GM19025 (cell line): ENCODE measurements around the gene BRSK2.
"Not testable (repeated sequence)": the region's sequence is repeated elsewhere in the genome, so short reads cannot be mapped to it uniquely, and the experiment has no call there.

Source experiments
- ATAC-seq: cut with Tn5 transposase; IDR thresholded peaks from one replicate; pipeline ENCODE4 v1.9.1; 2021; ENCODE audit warnings: mild to moderate bottlenecking, low read depth, moderate library complexity; ENCODE audit not compliant: unreplicated experiment

BRSK2 gene

DNA sequence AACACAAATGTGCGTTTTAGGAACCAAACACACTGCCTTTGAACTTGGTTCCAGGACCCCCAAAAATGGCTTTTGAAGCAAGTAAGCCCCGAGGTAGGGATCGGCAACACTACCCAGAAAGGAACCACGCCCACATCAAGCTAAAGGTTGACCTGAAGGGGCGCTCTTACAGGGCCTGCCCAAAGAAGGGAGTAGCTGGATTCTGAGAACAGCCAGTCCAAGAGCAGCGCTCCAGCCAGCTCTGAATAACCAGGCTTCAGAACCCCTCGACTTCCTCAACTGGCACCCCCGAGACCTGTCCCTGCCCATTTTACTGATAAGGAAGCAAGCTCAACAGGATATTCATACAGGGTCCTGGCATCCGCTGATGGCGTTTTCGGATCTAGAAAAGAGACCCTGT, 115.7 kb downstream of the BRSK2 start:
- no peak for ATAC-seq

DNA sequence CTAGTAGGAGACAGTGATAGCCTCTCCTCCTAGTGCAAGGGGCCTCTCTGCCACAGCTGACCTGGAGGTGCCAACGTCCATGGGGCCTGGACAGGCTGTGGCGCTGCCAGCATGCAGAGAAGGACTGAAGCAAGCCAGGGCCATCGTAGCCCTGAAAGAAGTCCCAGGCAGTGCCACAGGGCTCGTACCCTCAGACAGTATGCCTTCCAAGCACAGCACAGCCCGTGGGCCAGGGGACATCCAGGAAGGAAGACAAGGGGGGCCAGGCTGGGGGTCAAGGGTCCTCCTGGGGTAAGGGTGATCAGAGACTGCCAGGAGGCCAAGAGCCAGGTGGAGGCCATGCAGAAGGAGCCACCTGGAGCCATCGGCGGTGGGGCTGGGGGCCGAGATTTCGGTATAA, 117.2 kb downstream of the BRSK2 start:
- no peak for ATAC-seq

GRCh38 chr11:1507381-1508140, 117.8 kb downstream of the BRSK2 start:
- no peak for ATAC-seq

DNA sequence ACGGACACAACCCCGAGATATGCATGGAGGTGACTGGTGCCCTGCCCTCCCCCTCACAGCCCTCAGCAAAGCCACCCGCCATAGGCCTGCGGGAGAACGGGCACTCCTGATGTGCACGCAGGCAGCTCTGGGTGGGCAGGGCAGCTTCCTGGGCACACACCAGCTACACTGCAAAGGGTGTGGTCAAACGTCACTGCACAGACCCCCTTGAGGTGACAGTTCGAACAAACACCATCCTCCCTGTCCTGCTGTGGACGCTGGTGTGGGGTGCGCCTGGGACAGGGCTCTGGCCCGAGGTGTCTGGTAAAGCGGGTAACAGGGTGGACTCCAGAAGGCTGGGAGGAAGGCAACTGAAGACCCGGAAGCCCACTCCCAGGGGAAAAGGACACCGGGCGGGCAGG, 118.8 kb downstream of the BRSK2 start:
- ATAC-seq, result no peak

GRCh38 chr11:1508986-1509385, 119.3 kb downstream of the BRSK2 start:
- no peak for ATAC-seq

DNA sequence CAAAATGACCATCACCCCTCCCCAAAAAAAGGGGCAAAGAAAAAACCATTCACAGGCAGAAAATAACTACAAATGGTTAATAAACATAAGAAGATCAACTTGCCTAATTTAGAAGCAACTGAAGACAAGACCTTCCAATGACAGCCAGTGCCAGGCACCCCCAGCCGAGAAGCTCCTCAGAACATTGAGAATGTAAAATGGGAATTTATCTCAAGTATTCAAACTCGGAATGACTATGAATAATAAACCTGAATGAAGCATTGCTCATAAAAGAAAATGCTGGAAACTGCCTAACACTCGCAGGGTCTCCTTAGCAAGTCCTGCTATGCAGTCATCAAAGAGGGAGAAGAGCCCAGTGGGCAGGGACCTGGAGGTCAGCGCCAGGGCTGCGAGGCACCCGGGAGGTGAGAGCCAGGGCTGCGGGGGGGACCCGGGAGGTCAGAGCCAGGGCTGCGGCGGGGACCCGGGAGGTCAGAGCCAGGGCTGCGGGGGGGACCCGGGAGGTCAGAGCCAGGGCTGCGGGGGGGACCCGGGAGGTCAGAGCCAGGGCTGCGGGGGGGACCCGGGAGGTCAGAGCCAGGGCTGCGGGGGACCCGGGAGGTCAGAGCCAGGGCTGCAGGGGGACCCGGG, 120.0 kb downstream of the BRSK2 start:
- no peak for ATAC-seq

DNA sequence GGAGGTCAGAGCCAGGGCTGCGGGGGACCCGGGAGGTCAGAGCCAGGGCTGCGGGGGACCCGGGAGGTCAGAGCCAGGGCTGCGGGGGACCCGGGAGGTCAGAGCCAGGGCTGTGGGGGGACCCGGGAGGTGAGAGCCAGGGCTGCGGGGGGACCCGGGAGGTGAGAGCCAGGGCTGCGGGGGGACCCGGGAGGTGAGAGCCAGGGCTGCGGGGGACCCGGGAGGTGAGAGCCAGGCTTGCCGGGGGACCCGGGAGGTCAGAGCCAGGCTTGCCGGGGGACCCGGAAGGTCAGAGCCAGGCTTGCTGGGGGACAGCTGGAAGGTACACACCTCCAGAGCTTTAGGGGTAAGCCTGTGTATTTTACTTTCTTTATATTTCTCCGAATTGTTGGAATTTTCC, 120.6 kb downstream of the BRSK2 start:
- not testable (repeated sequence) for ATAC-seq

GRCh38 chr11:1510928-1511327, 121.2 kb downstream of the BRSK2 start:
- no peak for ATAC-seq

DNA sequence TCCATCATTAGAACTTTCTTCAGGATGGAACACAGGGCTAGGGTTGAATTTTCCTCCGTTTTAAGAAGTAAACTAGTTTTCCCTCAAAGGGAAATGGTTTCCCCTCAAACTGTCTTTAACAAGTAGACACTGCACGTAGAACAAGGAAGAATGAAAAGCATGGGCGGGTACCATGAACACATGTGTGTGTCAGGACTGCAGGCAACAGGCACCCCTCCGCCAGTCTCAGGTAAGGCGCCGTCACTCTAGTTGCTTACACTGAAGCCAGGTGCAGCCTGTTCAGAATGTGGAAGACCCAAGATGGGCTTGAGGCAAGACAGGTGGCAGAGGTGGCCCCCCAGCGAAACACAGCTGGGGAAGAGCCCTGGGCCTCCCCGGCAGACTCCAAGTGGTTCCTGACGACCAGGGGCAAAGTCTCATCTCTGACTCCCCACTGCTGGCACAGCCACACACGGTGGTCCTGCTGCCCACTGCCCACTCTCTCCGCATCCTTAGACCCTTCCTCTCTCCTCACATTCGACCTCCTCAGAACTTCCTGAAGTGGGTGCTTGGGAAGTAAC, 122.3 kb downstream of the BRSK2 start:
- no peak for ATAC-seq
